Measurements from ENCODE around the gene GPRC5B. TPM values are rescaled to one million over a fixed set of nuclear protein-coding genes. Genes with fewer than 3 reads are reported as not detected.

GPRC5B gene
- total RNA-seq, 2 experiments from 2014 or later, result 0.22 to 0.55 TPM

DNA sequence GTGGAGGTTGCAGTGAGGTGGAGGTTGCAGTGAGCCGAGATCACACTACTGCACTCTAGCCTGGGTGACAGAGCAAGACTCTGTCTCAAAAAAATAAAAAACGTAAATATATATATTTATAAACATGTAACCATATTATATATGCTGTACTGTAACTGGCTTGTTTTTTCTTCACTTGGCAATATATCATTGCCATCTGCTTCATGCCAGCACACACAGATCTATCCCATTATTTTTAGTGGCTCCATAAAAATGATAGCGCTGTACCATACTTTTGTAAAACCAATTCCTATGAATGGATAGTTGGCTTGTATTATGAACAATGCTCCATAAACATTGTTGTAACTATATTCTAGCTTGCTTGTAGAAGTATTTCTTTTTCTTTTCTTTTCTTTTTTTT is 49.5 kb downstream of the GPRC5B start:
- Mint-ChIP-seq H3K27me3 (ENCODE audit: low read depth) (no peaks in the 10 kb centered on the region), H3K4me3 (no peak overlapping the region), H3K9me3 (no peaks in the 10 kb centered on the region), H3K36me3 (ENCODE audit: low read depth) (no peaks in the 10 kb centered on the region), H3K27ac (no peak overlapping the region), H3K4me1 (ENCODE audit: low read depth) (no peaks in the 10 kb centered on the region)
- no peak for DNase-seq
- intact Hi-C loops (cut with micrococcal nuclease), result no loop called here
- CTCF ChIA-PET, result no interaction called here

GRCh38 chr16:19833581-19833980 is 51.1 kb downstream of the GPRC5B start:
- no peak for DNase-seq
- Mint-ChIP-seq H3K4me1 (ENCODE audit: low read depth) (no peaks in the 10 kb centered on the region), H3K36me3 (ENCODE audit: low read depth) (no peaks in the 10 kb centered on the region), H3K27ac (no peak overlapping the region), H3K9me3 (no peaks in the 10 kb centered on the region), H3K27me3 (ENCODE audit: low read depth) (no peaks in the 10 kb centered on the region), H3K4me3 (no peak overlapping the region)
- intact Hi-C loops (cut with micrococcal nuclease), result no loop called here
- CTCF ChIA-PET, result no interaction called here

DNA sequence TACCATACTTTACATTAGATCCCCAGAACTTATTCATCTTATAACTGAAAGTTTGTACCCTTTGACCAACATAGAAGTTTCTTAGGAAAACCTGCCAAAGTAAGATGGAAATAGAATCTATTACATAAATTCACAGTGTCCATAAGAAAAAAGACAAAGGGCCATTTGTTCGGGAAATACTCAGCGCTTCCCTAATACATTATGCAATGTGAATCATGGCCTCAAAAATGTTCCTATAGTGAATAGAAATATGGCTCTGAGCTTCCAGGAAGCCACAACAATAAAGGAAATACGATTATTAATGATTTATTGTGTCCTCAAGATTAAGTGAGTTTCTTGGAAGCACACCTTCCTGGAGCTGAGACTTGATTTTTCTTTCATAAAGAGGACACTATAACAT is 51.5 kb downstream of the GPRC5B start:
- Mint-ChIP-seq H3K4me1 (ENCODE audit: low read depth) (no peaks in the 10 kb centered on the region), H3K27ac (no peak overlapping the region), H3K36me3 (ENCODE audit: low read depth) (no peaks in the 10 kb centered on the region), H3K4me3 (no peak overlapping the region), H3K9me3 (no peaks in the 10 kb centered on the region), H3K27me3 (ENCODE audit: low read depth) (no peaks in the 10 kb centered on the region)
- intact Hi-C loops (cut with micrococcal nuclease), result no loop called here
- no peak for DNase-seq
- CTCF ChIA-PET, result no interaction called here

DNA sequence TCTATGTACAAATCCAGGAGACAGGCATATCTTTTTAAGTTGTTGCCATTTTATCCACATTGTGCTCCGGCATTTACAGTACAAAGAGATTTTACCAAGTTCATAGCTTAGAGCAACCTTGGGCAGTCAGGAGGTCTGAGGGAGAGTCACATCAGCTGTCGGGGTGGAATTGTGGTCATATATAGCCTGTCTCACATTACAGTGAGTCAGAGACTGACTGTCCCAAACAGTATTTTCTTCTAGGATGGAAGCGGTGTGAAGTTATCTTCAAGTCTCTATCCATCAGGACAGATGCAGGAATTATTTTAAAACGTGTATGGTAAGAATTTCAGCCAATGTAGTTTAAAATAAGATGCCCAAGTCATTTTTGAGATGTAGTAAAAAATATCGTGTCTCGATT is 53.0 kb downstream of the GPRC5B start:
- Mint-ChIP-seq H3K36me3 (ENCODE audit: low read depth) (no peaks in the 10 kb centered on the region), H3K27me3 (ENCODE audit: low read depth) (no peaks in the 10 kb centered on the region), H3K4me3 (no peak overlapping the region), H3K4me1 (ENCODE audit: low read depth) (no peaks in the 10 kb centered on the region), H3K9me3 (no peaks in the 10 kb centered on the region), H3K27ac (no peak overlapping the region)
- CTCF ChIA-PET, result no interaction called here
- no peak for DNase-seq
- intact Hi-C loops (cut with micrococcal nuclease), result no loop called here

- CTCF ChIA-PET, result interaction anchor here (0.9 kb wide), 1 partner anchor 231 kb away, joined by 3 read pairs; no protein-coding TSS in a partner anchor
- H3K9me3 Mint-ChIP-seq, result no peaks in the 10 kb centered on the region
- H3K4me1 Mint-ChIP-seq (ENCODE audit: low read depth), result no peaks in the 10 kb centered on the region
- H3K27me3 Mint-ChIP-seq (ENCODE audit: low read depth), result no peaks in the 10 kb centered on the region
- DNase-seq, result no peak
- no peaks in the 10 kb centered on the region for H3K36me3 Mint-ChIP-seq (ENCODE audit: low read depth)
- H3K4me3 Mint-ChIP-seq, result no peak overlapping the region
- no peak overlapping the region for H3K27ac Mint-ChIP-seq
- intact Hi-C loops (cut with micrococcal nuclease), result no loop called here
These were observed 53.6 kb downstream of the GPRC5B start for GRCh38 chr16:19830902-19831560.

DNA sequence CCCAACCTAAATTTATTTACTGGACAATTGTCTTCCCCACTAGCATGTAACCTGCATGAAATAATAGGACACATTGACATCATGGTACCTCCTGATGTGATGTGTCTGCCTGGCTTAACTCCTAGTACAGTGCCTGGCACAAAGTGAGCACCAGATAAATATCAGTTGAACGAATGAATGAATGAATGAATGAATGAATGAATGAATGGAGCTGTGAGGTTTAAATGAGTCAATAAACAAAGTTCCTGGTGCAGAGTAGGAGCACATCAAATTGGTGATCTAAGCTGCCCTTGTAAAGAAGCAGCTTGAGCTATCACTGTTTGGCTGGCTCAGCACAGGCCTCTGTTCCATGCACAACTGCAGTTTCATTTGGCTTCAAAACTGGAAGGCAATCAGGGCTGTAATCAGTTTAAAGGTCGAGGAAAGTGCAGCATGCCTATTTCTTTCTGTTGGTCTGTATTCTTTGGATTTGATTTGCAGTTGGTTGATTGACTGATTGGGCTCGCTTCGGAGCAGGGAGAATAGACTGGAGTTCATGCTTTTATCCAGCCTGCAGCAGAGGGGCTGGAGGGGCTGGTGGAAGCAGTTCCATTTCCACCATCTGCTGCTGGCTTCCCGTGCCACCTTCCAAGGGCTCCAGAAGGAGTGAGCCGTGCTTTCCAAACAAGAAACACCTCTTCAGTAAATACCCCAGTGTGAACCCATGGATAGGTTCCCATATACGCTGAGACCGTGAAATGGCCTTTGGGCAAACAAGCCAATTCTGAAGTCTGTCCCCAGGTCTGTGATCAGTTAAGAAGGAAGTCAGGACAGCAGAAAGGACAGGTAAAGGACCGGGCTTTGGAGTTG is 54.6 kb downstream of the GPRC5B start:
- no peaks in the 10 kb centered on the region for H3K4me1 Mint-ChIP-seq (ENCODE audit: low read depth)
- no peaks in the 10 kb centered on the region for H3K36me3 Mint-ChIP-seq (ENCODE audit: low read depth)
- H3K9me3 Mint-ChIP-seq, result no peaks in the 10 kb centered on the region
- no peak overlapping the region for H3K4me3 Mint-ChIP-seq
- no peak overlapping the region for H3K27ac Mint-ChIP-seq
- H3K27me3 Mint-ChIP-seq (ENCODE audit: low read depth), result no peaks in the 10 kb centered on the region
- CTCF ChIA-PET, result interaction anchor here (0.9 kb wide), 1 partner anchor 230 kb away, joined by 3 read pairs; no protein-coding TSS in a partner anchor
- intact Hi-C loops (cut with micrococcal nuclease), result no loop called here
- DNase-seq, result no peak

- Mint-ChIP-seq H3K4me1 (ENCODE audit: low read depth) (no peaks in the 10 kb centered on the region), H3K9me3 (no peaks in the 10 kb centered on the region), H3K4me3 (no peak overlapping the region), H3K36me3 (ENCODE audit: low read depth) (no peaks in the 10 kb centered on the region), H3K27ac (no peak overlapping the region), H3K27me3 (ENCODE audit: low read depth) (no peaks in the 10 kb centered on the region)
- CTCF ChIA-PET, result no interaction called here
- intact Hi-C loops (cut with micrococcal nuclease), result no loop called here
- DNase-seq, result no peak
These were observed 60.4 kb downstream of the GPRC5B start for GRCh38 chr16:19824216-19824615.

DNA sequence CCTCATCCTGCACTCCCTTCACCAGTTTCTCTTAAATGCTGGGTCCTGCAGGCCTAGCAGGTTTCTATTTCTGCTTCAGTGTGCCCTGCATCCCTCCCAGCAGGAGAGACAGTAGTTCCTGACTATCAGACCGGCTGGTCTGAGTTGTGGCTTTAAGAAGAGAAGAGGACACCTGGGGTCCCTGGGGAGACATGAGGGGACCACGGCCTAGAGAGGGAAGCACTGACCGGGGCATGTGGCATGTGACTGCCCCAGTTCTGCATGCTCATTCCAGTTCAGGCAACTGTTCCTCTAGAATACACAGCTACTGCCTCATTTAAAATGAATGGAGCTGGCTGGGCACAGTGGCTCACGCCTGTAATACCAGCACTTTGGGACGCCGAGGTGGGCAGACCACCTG is 61.3 kb downstream of the GPRC5B start:
- Mint-ChIP-seq H3K27me3 (ENCODE audit: low read depth) (no peaks in the 10 kb centered on the region), H3K4me3 (no peak overlapping the region), H3K9me3 (no peaks in the 10 kb centered on the region), H3K27ac (no peak overlapping the region), H3K36me3 (ENCODE audit: low read depth) (no peaks in the 10 kb centered on the region), H3K4me1 (ENCODE audit: low read depth) (no peaks in the 10 kb centered on the region)
- CTCF ChIA-PET, result no interaction called here
- no peak for DNase-seq
- intact Hi-C loops (cut with micrococcal nuclease), result no loop called here

GRCh38 chr16:19822533-19822932 is 62.1 kb downstream of the GPRC5B start:
- CTCF ChIA-PET, result no interaction called here
- H3K4me3 Mint-ChIP-seq, result no peak overlapping the region

DNA sequence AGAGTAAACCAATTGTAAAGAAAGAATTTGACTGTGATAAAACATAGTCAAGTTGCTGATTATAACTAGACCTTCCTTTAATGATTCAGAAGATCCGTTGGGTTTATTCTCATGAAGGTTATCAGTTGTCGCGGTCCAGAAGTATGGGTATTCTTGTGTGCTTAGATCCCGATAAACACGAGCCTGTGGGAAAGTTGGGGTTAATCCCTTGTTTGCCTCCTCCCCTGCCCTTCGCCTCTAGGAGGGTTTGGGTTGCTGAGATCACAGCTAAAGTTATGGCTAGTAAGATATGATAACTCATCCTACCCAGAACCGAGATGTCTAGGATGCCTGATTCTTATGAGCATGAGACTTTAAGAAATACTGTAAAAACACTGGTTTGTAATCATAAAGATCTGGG is 66.8 kb downstream of the GPRC5B start:
- CTCF ChIA-PET, result no interaction called here
- DNase-seq, result no peak
- H3K4me3 Mint-ChIP-seq, result no peak overlapping the region
- no peaks in the 10 kb centered on the region for H3K27me3 Mint-ChIP-seq (ENCODE audit: low read depth)
- H3K4me1 Mint-ChIP-seq (ENCODE audit: low read depth), result no peaks in the 10 kb centered on the region
- H3K36me3 Mint-ChIP-seq (ENCODE audit: low read depth), result no peaks in the 10 kb centered on the region
- H3K27ac Mint-ChIP-seq, result no peak overlapping the region
- peaks cover 4% of the 10 kb centered on the region for H3K9me3 Mint-ChIP-seq
- intact Hi-C loops (cut with micrococcal nuclease), result no loop called here

More at GRCh38 chr16:19822533-19822932, 62.1 kb downstream of the GPRC5B start:
- H3K36me3 Mint-ChIP-seq (ENCODE audit: low read depth), result no peaks in the 10 kb centered on the region
- H3K27me3 Mint-ChIP-seq (ENCODE audit: low read depth), result no peaks in the 10 kb centered on the region
- DNase-seq, result no peak
- H3K27ac Mint-ChIP-seq, result no peak overlapping the region
- no peaks in the 10 kb centered on the region for H3K4me1 Mint-ChIP-seq (ENCODE audit: low read depth)
- H3K9me3 Mint-ChIP-seq, result no peaks in the 10 kb centered on the region
- intact Hi-C loops (cut with micrococcal nuclease), result no loop called here

GRCh38 chr16:19817122-19817521 is 67.5 kb downstream of the GPRC5B start:
- no peak overlapping the region for H3K27ac Mint-ChIP-seq

DNA sequence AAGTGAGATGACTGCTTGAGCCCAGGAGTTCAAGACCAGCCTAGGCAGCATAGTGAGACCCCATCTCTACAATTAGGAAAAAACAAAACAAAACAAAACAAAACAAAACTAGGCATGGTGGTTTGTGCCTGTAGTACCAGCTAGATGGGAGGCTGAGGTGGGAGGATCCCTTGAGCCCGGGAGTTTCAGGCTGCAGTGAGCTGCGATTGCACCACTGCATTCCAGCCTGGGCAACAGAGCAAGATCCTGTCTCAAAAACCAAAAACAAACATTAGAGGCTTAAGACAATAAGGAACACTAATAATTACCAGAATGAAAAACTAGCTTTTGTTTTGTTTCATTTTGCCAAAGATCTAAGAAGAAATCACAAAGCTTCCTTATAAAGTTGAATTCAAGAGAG is 69.2 kb downstream of the GPRC5B start:
- Mint-ChIP-seq H3K4me3 (no peak overlapping the region), H3K36me3 (ENCODE audit: low read depth) (no peaks in the 10 kb centered on the region), H3K27ac (no peak overlapping the region), H3K9me3 (peaks cover 8% of the 10 kb centered on the region), H3K4me1 (ENCODE audit: low read depth) (no peaks in the 10 kb centered on the region), H3K27me3 (ENCODE audit: low read depth) (no peaks in the 10 kb centered on the region)
- CTCF ChIA-PET, result interaction anchor here (0.6 kb wide), 1 partner anchor 231 kb away, joined by 3 read pairs; no protein-coding TSS in a partner anchor
- DNase-seq, result no peak
- intact Hi-C loops (cut with micrococcal nuclease), result no loop called here

More at GRCh38 chr16:19817122-19817521, 67.5 kb downstream of the GPRC5B start:
- Mint-ChIP-seq H3K27me3 (ENCODE audit: low read depth) (no peaks in the 10 kb centered on the region), H3K4me3 (no peak overlapping the region), H3K9me3 (peaks cover 8% of the 10 kb centered on the region), H3K36me3 (ENCODE audit: low read depth) (no peaks in the 10 kb centered on the region), H3K4me1 (ENCODE audit: low read depth) (no peaks in the 10 kb centered on the region)
- no peak for DNase-seq
- CTCF ChIA-PET, result no interaction called here
- intact Hi-C loops (cut with micrococcal nuclease), result no loop called here

DNA sequence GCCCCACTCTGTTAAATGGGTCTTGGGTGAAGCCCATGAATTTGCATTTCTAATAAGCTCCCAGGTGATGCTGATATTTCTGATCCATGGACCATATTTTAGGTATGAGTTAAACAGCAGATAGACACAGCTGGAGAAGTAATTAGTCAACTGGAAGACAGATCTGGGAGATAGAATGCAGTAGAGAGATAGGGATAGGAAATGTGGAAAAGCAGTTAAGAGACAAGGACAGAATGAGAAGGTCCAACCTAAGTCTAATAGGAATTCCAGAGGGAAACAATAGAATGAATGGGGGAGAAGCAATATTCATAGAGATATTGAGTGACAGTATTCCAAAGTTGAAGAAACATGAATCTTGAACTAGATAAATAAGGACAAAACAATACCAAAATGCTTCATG is 71.7 kb downstream of the GPRC5B start:
- Mint-ChIP-seq H3K4me3 (no peak overlapping the region), H3K36me3 (ENCODE audit: low read depth) (no peaks in the 10 kb centered on the region), H3K27me3 (ENCODE audit: low read depth) (no peaks in the 10 kb centered on the region), H3K9me3 (peaks cover 8% of the 10 kb centered on the region), H3K4me1 (ENCODE audit: low read depth) (peaks cover 10% of the 10 kb centered on the region), H3K27ac (no peak overlapping the region)
- DNase-seq, result no peak
- CTCF ChIA-PET, result no interaction called here
- intact Hi-C loops (cut with micrococcal nuclease), result no loop called here
